Measurements from ENCODE around the gene SLC12A3. TPM values are rescaled to one million over a fixed set of nuclear protein-coding genes. Genes with fewer than 3 reads are reported as not detected.

SLC12A3 gene
- total and polyA plus RNA-seq, 4 donors, result not detected

GRCh38 chr16:56950881-56951771 is 86.1 kb downstream of the SLC12A3 start:
- peak; percentile 64 for ATAC-seq (ENCODE audit: low FRiP score)
- Histone ChIP-seq H3K27me3 (ENCODE audit: control insufficient read depth in 1 of 2, insufficient read depth in 2 of 2, low read length in 1 of 2) (no peaks in the 10 kb centered on the region), H3K4me1 (ENCODE audit: control insufficient read depth in 1 of 2, insufficient read depth in 2 of 2, low read length in 2 of 2) (no peaks in the 10 kb centered on the region), H3K4me3 (ENCODE audit: low read length in 2 of 2) (no peak overlapping the region), H3K27ac (ENCODE audit: low read depth in 1 of 2, low read length in 2 of 2) (no peak overlapping the region), H3K36me3 (ENCODE audit: control insufficient read depth in 1 of 2, insufficient read depth in 2 of 2, low read length in 1 of 2) (no peaks in the 10 kb centered on the region), H3K9me3 (ENCODE audit: control insufficient read depth, low read length) (no peaks in the 10 kb centered on the region)
- intact Hi-C loops (cut with DNase I), result loop anchor here (5.0 kb wide), 1 partner anchor 84 kb away; the partner anchor contains the start of gene SLC12A3 (in 2 of the 2)
- WGBS, 2 donors, result 60 to 67% methylated on average over 15 of the region's 15 CpGs
- DNase-seq, result peak; percentile 80 to 83

- DNase-seq (peak in 1 of 2 donors; percentile 51), ATAC-seq (ENCODE audit: low FRiP score) (no peak)
- Histone ChIP-seq H3K36me3 (ENCODE audit: control insufficient read depth in 1 of 2, insufficient read depth in 2 of 2, low read length in 1 of 2) (no peaks in the 10 kb centered on the region), H3K9me3 (ENCODE audit: control insufficient read depth, low read length) (no peaks in the 10 kb centered on the region), H3K27ac (ENCODE audit: low read depth in 1 of 2, low read length in 2 of 2) (no peak overlapping the region), H3K27me3 (ENCODE audit: control insufficient read depth in 1 of 2, insufficient read depth in 2 of 2, low read length in 1 of 2) (no peaks in the 10 kb centered on the region), H3K4me1 (ENCODE audit: control insufficient read depth in 1 of 2, insufficient read depth in 2 of 2, low read length in 2 of 2) (no peaks in the 10 kb centered on the region), H3K4me3 (ENCODE audit: low read length in 2 of 2) (no peak overlapping the region)
- WGBS, 2 donors, result 77 to 88% methylated on average over 6 of the region's 6 CpGs
- intact Hi-C loops (cut with DNase I), result loop anchor here (5.0 kb wide), 1 partner anchor 86 kb away; the partner anchor contains the start of gene SLC12A3 (in 2 of the 2)
These were observed 88.0 kb downstream of the SLC12A3 start for GRCh38 chr16:56953006-56953405.

GRCh38 chr16:56956076-56956475 is 91.1 kb downstream of the SLC12A3 start:
- H3K4me1 ChIP-seq (ENCODE audit: control insufficient read depth in 1 of 2, insufficient read depth in 2 of 2, low read length in 2 of 2), result no peaks in the 10 kb centered on the region
- DNase-seq, result no peak
- no peak overlapping the region for H3K27ac ChIP-seq (ENCODE audit: low read depth in 1 of 2, low read length in 2 of 2)
- H3K36me3 ChIP-seq (ENCODE audit: control insufficient read depth in 1 of 2, insufficient read depth in 2 of 2, low read length in 1 of 2), result no peaks in the 10 kb centered on the region
- intact Hi-C loops (cut with DNase I), result no loop called here
- H3K27me3 ChIP-seq (ENCODE audit: control insufficient read depth in 1 of 2, insufficient read depth in 2 of 2, low read length in 1 of 2), result no peaks in the 10 kb centered on the region
- H3K9me3 ChIP-seq (ENCODE audit: control insufficient read depth, low read length), result no peaks in the 10 kb centered on the region
- ATAC-seq (ENCODE audit: low FRiP score), result no peak
- WGBS, 2 donors, result 88 to 89% methylated on average over 4 of the region's 4 CpGs
- H3K4me3 ChIP-seq (ENCODE audit: low read length in 2 of 2), result no peak overlapping the region

- intact Hi-C loops (cut with DNase I), result no loop called here
- Histone ChIP-seq H3K9me3 (ENCODE audit: control insufficient read depth, low read length) (no peaks in the 10 kb centered on the region), H3K4me1 (ENCODE audit: control insufficient read depth in 1 of 2, insufficient read depth in 2 of 2, low read length in 2 of 2) (no peaks in the 10 kb centered on the region), H3K27me3 (ENCODE audit: control insufficient read depth in 1 of 2, insufficient read depth in 2 of 2, low read length in 1 of 2) (no peaks in the 10 kb centered on the region), H3K36me3 (ENCODE audit: control insufficient read depth in 1 of 2, insufficient read depth in 2 of 2, low read length in 1 of 2) (no peaks in the 10 kb centered on the region), H3K27ac (ENCODE audit: low read depth in 1 of 2, low read length in 2 of 2) (no peak overlapping the region), H3K4me3 (ENCODE audit: low read length in 2 of 2) (no peak overlapping the region)
- WGBS, 2 donors, result 61 to 67% methylated on average over 4 of the region's 4 CpGs
- ATAC-seq (ENCODE audit: low FRiP score), result no peak
- peak in 1 of 2 donors; percentile 6 for DNase-seq
These were observed 91.7 kb downstream of the SLC12A3 start for GRCh38 chr16:56956756-56957155.

- DNase-seq (peak; percentile 41 to 66), ATAC-seq (ENCODE audit: low FRiP score) (no peak)
- Histone ChIP-seq H3K9me3 (ENCODE audit: control insufficient read depth, low read length) (no peaks in the 10 kb centered on the region), H3K4me1 (ENCODE audit: control insufficient read depth in 1 of 2, insufficient read depth in 2 of 2, low read length in 2 of 2) (no peaks in the 10 kb centered on the region), H3K27me3 (ENCODE audit: control insufficient read depth in 1 of 2, insufficient read depth in 2 of 2, low read length in 1 of 2) (no peaks in the 10 kb centered on the region), H3K4me3 (ENCODE audit: low read length in 2 of 2) (no peak overlapping the region), H3K27ac (ENCODE audit: low read depth in 1 of 2, low read length in 2 of 2) (no peak overlapping the region), H3K36me3 (ENCODE audit: control insufficient read depth in 1 of 2, insufficient read depth in 2 of 2, low read length in 1 of 2) (no peaks in the 10 kb centered on the region)
- intact Hi-C loops (cut with DNase I), result loop anchor here (10.0 kb wide), 1 partner anchor 84 kb away; no protein-coding TSS in a partner anchor
- WGBS, 2 donors, result 56 to 65% methylated on average over 13 of the region's 13 CpGs
These were observed 95.8 kb downstream of the SLC12A3 start for GRCh38 chr16:56960681-56961281.

- intact Hi-C loops (cut with DNase I), result loop anchor here (10.0 kb wide), 1 partner anchor 83 kb away; no protein-coding TSS in a partner anchor
- DNase-seq (no peak), ATAC-seq (ENCODE audit: low FRiP score) (no peak)
- H3K36me3 ChIP-seq (ENCODE audit: control insufficient read depth in 1 of 2, insufficient read depth in 2 of 2, low read length in 1 of 2), result no peaks in the 10 kb centered on the region
- 14 to 17% methylated on average over 3 of the region's 3 CpGs for WGBS, 2 donors
- H3K9me3 ChIP-seq (ENCODE audit: control insufficient read depth, low read length), result no peaks in the 10 kb centered on the region
- no peaks in the 10 kb centered on the region for H3K4me1 ChIP-seq (ENCODE audit: control insufficient read depth in 1 of 2, insufficient read depth in 2 of 2, low read length in 2 of 2)
- H3K4me3 ChIP-seq (ENCODE audit: low read length in 2 of 2), result no peak overlapping the region
- no peaks in the 10 kb centered on the region for H3K27me3 ChIP-seq (ENCODE audit: control insufficient read depth in 1 of 2, insufficient read depth in 2 of 2, low read length in 1 of 2)
- no peak overlapping the region for H3K27ac ChIP-seq (ENCODE audit: low read depth in 1 of 2, low read length in 2 of 2)
These were observed 96.4 kb downstream of the SLC12A3 start for GRCh38 chr16:56961386-56961785.

- intact Hi-C loops (cut with DNase I), result loop anchor here (10.0 kb wide), 1 partner anchor 83 kb away; no protein-coding TSS in a partner anchor
- ATAC-seq (ENCODE audit: low FRiP score), result no peak
These were observed 96.9 kb downstream of the SLC12A3 start, which contains the start of gene CETP for GRCh38 chr16:56961851-56962281. Gene CETP, plus strand, starts transcription at chr16:56961950. Its CDS starts 30 bp downstream, at chr16:56961980.

GRCh38 chr16:56964243-56965148 is 99.5 kb downstream of the SLC12A3 start:
- ATAC-seq (ENCODE audit: low FRiP score), result peak; percentile 75
- H3K27ac ChIP-seq (ENCODE audit: low read depth in 1 of 2, low read length in 2 of 2), result no peak overlapping the region
- no peak overlapping the region for H3K4me3 ChIP-seq (ENCODE audit: low read length in 2 of 2)
- WGBS, 2 donors, result 52 to 54% methylated on average over 30 of the region's 30 CpGs
- H3K36me3 ChIP-seq (ENCODE audit: control insufficient read depth in 1 of 2, insufficient read depth in 2 of 2, low read length in 1 of 2), result no peaks in the 10 kb centered on the region
- intact Hi-C loops (cut with DNase I), result loop anchor here (10.0 kb wide), 1 partner anchor 80 kb away; no protein-coding TSS in a partner anchor
- no peaks in the 10 kb centered on the region for H3K4me1 ChIP-seq (ENCODE audit: control insufficient read depth in 1 of 2, insufficient read depth in 2 of 2, low read length in 2 of 2)
- DNase-seq, result peak; percentile 93 to 96
- no peaks in the 10 kb centered on the region for H3K9me3 ChIP-seq (ENCODE audit: control insufficient read depth, low read length)
- no peaks in the 10 kb centered on the region for H3K27me3 ChIP-seq (ENCODE audit: control insufficient read depth in 1 of 2, insufficient read depth in 2 of 2, low read length in 1 of 2)

More at GRCh38 chr16:56961851-56962281, 96.9 kb downstream of the SLC12A3 start, which contains the start of gene CETP:
- Histone ChIP-seq H3K4me1 (ENCODE audit: control insufficient read depth in 1 of 2, insufficient read depth in 2 of 2, low read length in 2 of 2) (no peaks in the 10 kb centered on the region), H3K36me3 (ENCODE audit: control insufficient read depth in 1 of 2, insufficient read depth in 2 of 2, low read length in 1 of 2) (no peaks in the 10 kb centered on the region), H3K27me3 (ENCODE audit: control insufficient read depth in 1 of 2, insufficient read depth in 2 of 2, low read length in 1 of 2) (no peaks in the 10 kb centered on the region), H3K9me3 (ENCODE audit: control insufficient read depth, low read length) (no peaks in the 10 kb centered on the region), H3K27ac (ENCODE audit: low read depth in 1 of 2, low read length in 2 of 2) (no peak within 1 kb of the TSS), H3K4me3 (ENCODE audit: low read length in 2 of 2) (no peak within 1 kb of the TSS)
- DNase-seq, result peak; percentile 26 to 72
- 63 to 67% methylated on average over 12 of the region's 12 CpGs for WGBS, 2 donors

Data from aorta (tissue), 5 donors.